HG03108 (cell line): ENCODE data around the gene SPPL3.
"Not testable (repeated sequence)": the region's sequence is repeated elsewhere in the genome, so short reads cannot be mapped to it uniquely, and the experiment has no call there.

Source experiments
- ATAC-seq: cut with Tn5 transposase; IDR thresholded peaks from one replicate; pipeline ENCODE4 v1.9.1; 2021; ENCODE audit warnings: moderate library complexity; ENCODE audit not compliant: unreplicated experiment

SPPL3 gene

DNA sequence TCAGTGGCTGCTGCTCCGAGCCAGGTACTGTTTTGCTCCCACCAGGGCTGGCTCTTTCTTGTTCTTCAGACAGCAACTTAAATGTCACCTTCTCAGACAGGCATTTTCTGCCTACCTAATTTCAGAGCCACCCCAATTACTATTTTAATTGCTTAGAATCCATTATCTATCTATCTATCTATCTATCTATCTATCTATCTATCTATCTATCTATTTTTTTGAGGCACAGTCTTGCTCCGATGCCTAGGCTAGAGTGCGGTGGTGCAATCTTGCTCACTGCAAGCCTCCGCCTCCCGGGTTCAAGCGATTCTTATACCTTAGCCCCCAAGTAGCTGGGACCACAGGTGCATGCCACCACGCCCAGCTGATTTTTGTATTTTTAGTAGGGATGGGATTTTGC, 58.5 kb downstream of the SPPL3 start:
- no peak for ATAC-seq

DNA sequence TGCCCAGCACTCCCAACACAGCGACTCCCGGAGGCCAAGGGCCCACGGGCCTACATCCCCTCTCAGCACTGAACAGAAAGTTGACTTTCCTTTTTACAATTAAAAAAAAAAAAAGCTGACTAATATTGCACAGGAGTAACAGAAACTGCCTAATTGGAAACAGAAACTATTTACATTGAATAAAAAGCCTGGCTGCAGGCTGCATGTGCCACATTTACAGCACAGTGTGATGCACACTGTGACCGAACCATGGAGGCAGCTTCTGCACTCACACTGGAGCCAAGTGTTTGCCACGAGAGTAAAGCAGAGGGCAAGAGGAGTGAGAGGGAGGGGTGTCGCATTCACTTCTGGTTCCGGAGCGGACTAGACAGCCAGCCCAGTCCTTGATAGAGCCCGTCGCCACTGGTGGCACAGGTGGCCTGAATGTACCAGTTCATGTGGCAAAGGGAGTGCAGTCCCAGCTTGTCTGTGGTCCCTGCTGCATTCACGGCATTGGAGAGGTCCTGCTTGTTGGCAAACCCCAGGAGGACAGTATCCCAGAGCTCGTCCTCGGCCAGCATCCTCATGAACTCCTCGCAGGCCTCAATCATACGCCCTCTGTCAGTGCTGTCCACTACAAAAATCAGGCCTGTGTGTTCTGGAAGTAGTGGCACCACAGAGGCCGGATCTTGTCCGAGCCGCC, 59.2 kb downstream of the SPPL3 start:
- ATAC-seq = no peak

DNA sequence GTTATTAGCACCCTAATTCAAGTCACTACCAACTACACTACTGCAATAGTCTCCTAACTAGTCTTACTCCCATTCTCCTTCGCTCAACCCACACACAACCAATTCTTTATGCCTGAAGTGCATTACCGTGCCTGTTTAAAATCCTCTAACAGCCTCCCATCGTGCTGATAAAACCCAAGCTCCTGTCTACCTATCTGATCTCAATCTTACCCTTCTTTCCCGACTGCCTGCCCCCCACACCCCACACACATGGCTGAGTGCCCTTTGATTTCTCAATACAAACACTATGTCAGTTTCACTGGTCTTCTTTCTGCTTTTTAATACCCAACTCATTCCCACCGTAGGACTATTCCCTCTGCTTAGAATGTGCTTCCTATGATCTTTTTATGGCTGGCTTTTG, 59.9 kb downstream of the SPPL3 start:
- no peak for ATAC-seq

DNA sequence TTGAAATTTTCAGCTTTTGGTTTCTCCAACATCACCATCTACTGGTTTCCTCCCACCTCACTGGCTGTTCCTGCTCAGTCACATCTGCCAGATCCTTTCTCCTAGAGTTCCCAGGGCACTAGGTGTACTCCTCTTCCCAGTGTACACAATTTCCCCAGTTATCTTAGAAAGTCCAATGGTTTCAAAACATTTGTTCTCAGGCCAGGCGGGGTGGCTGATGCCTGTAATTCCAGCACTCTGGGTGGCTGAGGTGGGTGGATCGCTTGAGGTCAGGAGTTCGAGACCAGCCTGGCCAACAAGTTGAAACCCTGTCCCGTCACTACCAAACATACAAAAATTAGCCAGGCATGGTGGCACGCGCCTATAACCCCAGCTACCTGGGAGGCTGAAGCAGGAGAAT, 60.7 kb downstream of the SPPL3 start:
- ATAC-seq = no peak

DNA sequence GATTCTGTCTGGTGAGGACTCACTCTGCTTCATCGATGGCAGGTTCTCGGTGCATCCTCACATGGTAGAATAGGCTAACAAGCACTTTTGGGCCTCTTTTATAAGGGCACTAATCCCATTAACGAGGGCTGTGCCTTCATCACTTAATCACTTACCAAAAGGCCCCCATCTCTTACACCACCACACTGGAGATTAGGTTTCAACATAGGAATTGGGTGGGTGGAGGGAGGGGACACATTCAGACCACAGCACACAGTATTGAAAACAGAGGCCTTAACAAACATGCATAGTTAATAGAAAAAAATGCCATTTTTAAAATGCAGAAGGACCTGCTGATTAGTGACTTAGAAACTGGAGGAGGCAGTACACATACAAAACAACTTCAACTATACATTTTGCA, 61.6 kb downstream of the SPPL3 start:
- no peak for ATAC-seq

DNA sequence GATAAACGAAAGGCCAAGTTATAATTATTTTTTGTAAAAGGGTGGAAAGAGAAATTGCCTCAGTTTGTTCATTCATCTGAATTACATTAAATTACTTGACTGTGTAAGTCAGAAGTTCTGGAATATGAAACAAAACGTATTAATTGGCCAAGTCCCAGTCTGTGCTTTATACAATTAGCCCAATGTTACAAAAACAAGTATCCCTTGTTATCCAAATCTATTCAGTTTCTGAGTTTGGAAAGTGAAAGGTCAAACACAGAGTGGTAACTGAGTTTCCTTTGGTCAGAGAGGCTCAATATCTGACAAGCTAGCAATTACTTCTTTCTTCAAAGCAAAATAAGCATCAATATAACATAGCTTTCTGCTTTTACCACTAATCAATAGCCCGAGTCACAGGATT, 62.6 kb downstream of the SPPL3 start:
- ATAC-seq = no peak

DNA sequence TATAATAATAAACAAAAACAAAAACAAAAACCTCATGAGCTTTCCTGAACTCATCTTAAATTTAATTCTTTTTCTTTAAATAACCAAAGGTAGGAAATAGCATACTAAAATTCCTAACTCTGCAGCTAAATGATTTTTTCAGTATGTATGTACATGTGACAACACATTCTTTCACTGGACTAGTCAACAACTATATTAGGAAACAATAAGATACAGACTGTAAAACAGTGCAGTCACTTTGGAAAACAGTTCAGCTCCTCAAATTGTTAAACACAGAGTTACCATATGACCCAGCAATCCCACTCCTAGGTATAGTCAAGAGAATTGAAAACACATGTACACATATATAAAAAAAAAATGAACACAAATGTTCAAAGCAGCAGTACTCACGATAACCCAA, 64.7 kb downstream of the SPPL3 start:
- ATAC-seq = no peak

DNA sequence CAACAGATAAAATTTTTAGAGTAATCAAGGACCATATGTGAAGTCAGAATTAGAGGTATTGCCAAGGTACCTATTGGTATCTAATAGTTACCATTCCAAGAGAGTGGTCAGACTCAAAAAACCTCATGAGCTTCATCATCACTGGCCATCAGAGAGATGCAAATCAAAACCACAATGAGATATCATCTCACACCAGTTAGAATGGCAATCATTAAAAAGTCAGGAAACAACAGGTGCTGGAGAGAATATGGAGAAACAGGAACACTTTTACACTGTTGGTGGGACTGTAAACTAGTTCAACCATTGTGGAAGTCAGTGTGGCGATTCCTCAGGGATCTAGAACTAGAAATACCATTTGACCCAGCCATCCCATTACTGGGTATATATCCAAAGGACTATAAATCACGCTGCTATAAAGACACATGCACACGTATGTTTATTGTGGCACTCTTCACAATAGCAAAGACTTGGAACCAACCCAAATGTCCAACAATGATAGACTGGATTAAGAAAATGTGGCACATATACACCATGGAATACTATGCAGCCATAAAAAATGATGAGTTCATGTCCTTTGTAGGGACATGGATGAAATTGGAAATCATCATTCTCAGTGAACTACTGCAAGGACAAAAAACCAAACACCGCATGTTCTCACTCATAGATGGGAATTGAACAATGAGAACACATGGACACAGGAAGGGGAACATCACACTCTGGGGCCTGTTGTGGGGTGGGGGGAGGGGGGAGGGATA, 65.4 kb downstream of the SPPL3 start:
- not testable (repeated sequence) for ATAC-seq

DNA sequence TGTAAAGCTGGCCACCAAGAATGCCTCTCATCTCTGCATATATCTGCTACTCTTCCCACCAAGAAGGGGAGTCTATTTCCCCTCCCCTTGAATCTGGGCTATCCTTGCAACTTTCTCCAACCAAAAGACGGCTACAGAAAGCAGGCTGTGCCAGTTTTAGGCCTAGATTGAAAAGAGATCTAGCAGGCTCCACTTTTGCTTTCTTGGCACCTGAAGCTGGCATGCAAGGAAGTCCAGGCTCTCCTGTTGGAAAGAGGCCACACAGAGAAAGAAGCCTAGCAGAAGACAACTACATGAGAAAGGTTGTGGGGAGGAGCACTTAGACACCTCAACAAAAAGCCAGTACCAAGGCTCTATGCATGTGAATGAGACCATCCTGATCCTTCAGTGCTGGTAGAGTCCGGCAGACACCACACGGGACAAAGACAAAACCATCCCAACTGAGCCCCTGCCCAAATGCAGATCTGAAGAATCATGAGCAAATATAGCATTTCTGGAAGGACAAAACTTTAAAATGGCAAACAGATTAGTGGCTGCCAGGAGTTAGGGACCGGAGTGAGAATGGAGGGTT, 68.0 kb downstream of the SPPL3 start:
- ATAC-seq = no peak

DNA sequence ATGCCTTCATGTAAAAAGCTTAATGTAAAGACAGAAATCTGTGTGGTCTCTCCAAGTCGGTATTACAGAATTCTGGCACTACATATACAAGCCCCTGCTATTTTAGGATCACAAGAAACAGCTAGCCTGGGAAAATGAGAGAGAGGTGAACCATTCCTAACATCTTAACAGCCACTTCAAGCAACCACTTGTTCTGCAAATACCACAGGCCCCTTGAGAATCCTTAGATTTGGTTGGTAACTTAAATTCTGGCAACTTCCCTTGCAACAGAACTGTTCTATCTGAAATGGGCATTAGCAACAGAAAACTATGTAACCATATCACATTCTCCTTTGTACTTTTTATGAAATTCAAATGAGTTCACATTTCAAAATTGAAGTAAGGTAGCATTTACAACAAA, 68.5 kb downstream of the SPPL3 start:
- no peak for ATAC-seq

DNA sequence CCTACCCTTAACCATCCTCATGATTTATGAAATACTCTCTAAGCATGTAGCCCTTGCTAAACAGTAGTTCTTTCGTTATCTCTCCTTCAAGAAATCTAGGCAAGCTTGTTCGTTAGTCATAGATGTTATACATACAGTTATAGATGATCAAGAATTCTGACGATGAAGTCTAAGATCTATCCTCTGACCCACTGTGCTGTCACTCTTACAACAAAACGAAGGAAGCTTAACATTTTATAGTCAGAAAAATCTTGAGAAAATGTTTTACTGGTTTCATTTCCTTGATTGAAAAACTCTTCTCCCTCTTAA, 68.9 kb downstream of the SPPL3 start:
- no peak for ATAC-seq

DNA sequence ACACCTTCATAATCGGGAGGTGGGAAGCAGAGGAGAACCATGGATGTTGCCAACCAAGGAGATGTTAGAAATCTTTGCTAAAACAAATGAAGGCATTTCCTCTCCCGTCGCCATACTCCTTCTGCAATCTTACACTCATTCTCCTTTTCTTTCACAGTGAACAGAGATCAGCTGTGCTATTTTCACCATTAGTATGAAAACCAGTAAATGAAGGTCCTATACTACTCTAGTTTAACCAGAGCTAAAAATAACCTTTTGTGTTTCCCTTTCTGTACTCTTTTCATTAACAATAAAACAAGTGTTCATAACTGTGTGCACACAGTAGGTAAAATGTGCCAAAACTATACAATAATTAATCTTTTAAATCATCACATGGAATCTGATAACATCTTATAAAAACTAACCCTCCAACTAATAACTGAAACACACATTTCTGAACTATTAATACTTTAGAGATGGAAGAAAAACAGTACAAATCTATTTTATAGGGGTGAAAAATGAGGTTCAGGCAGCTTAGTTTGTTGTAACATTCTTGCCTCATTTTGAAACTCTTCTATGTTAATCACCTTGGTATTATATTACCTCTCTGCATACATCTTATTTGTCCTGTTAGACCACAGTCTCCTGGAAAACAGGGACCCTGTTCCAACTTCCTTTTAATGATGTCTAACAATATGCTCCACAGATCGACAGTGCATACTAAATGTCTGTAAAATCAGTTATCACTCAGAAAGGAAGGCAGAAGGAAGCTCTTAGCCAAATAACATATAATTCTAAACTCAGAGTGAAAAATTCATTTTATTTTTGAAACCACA, 69.5 kb downstream of the SPPL3 start:
- no peak for ATAC-seq

DNA sequence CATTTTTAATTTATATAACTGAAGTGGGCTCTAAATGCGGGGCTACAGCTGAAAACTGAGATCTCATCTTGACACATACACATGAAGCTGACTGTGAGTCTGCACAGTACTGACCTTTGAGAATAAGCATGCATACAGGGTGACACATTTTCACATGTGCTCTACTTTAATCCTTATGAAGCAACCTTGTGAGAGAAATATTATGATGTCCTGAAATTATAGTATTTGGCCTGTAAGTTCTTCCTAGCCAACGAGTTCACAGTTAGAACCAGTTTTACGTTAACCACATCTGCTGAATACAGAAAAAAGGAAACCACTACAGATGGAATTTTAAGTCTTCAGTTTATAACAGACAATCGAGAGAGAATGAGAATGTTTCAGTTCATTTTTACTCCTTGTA, 70.3 kb downstream of the SPPL3 start:
- ATAC-seq = no peak

DNA sequence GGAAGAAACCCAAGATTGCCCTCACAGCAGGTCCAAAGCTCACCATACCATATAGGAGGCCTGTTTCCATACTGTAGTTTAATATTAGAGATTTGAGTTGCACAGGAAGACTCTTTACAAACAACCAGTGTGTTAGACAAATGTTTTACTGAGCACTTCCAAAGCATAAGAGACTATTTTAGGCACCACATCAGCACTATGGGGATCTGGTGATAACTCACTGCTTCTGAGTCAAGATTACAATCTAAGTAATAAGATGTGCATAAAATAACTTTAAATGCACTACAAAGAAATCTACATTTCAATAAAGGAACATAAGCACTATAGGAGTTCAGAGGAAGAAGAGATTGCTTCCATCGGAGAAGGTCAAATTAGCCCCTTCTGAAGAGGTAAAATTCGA, 71.4 kb downstream of the SPPL3 start:
- ATAC-seq = no peak

DNA sequence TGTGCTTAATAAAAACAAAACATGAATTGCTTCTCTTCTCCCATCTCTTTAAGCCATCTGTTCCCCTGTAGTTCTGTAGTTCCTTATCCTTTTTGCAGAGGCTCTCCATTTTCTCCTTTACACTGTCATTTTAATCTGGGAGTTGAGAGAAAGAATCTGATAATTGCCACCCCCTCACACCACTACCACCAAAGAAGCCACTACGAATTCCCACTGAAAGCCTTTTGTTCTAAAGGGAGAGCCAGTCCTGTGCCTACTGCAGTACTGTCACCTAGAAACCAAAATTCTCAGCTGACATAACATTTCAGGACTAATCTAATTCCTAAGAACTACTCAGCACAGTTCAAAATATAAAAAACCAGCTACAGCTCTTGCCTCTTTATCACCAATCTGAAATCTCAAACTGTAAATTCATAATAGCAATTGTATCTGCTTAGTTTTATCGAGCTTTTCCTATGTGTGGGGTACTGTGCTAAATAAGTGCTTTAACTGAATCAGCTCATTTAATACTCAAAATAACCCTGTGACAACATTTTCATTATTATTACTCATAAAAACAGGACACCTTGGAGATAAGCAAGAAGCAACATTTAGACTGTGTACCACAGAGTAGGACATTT, 72.4 kb downstream of the SPPL3 start:
- ATAC-seq = no peak

DNA sequence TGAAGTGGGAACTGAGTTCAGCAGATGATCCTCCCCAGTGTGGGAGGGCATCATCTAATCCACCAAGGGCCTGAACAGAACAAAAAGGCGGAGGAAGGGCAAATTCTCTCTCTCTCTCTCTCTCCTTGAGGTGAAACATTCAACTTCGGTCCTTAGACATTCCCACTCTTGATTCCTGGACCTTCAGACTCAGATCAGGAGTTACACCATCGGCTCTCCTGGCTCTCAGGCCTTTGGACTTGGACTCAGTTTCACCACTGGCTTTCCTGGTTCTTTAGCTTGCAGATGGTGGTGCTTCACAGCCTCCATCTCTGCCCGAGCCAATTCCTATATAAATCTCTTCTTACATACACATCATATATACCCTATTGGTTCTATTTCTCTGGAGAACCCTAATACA, 73.2 kb downstream of the SPPL3 start:
- no peak for ATAC-seq

DNA sequence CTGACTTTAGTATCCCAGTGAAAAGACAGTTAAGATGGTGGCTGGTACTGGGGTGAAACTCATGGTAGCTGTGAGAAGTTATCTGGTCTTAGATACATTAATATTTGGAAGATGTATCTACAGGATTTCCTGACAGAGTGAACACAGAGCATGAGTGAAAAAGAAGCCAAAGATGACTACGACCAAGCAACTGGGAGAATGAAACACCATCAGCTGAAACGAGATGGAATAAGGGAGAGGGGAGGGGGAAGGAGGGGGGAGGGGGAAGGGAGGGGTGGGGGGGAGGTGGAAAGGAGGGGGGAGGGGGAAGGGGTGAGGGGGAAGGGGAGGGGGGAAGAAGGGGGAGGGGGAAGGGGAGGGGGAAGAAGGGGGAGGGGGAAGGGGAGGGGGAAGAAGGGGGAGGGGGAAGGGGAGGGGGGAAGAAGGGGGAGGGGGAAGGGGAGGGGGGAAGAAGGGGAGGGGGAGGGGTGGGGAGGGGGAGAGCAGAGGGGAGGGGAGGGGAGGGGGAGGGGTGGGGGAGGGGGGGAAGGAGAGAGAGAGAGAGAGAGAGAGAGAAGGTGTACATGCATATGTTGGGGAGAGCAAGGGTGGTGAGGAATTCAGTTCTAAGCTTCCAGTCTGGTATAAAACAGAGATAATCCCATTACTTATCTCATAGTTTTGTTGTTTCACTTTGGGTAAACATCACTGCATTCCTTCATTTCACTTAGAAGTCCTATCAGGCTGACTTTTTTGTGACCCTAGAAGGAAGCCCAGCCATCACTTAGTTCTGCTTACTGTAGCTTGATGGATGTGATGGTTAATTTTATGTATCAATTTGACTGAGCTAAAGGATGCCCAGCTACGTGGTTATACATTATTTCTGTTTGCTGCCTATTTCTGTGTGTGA, 73.9 kb downstream of the SPPL3 start:
- ATAC-seq = no peak

DNA sequence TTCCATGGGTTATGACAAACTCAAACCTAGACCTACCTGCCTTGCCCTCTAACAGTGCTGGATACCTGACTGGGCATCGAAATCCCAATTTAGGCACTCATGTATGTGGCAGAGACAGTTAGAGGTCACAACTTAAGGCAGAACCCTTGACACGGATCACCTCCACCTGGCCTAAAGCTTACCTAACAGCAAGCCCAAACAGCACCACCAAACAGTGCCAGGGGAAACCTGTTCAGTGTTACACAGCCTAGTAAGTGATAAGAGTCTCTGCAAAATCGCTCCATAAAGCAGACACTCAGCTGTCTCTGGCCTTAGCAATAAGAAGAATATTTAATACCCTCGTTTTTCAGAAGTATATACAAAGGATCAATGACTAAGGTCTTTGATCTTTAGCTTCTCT, 77.8 kb downstream of the SPPL3 start:
- no peak for ATAC-seq

DNA sequence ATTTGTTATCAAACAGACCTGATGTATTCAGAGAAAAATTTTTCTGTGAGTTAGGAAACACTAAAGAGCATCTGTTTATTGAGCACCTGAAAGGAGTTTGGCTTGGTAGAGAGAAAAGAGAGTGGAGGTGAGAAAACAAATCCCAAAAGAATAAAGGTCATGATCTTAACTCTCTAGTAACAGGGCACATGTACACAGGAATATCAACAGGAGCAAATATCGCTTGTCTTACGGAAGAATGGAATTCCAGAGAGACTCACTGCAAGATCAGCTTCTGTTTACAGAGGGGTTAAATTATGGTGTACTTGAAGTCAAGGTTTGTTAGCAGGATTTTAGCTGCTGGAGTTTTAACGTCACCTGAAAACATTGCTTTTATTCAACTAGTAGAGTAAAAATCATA, 78.8 kb downstream of the SPPL3 start:
- ATAC-seq = no peak

DNA sequence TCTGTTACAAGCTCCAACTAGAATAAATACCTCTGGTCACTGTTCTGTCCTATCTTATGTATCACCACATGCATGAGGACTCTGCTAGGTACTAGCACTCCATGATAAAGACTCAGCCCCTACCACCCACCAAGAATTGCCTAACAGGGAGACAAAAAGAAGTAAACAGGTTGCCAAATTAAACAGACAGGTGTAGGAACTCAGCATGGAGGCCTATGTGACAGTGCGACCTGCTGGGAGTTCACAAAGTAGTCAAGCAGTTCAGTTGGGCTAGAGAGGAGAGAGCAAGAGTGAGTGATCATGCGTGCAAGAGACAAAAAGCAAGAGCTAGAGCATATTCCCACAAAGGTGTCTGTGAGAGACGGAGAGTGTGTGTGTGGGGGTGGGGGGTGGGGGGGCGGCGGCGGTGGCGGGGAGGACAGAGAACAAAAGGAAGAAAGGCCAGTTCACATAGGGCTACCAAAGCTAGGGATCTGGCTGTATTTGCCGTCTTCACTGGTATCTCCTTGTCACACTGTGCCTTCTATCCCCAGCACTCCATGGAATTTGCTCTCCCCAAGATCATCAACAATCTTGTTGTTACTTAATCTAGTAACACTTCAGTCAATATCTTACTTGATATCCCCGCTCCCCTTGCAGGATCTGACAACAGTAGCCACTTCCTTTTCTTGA, 81.2 kb downstream of the SPPL3 start:
- no peak for ATAC-seq
